Stimulated activated CD4-positive, alpha-beta T cell treated with anti-CD3 and anti-CD28 coated beads, Interleukin-2, amount 100 ng/mL, for 4 hours (primary cell): ENCODE data around the gene NDST3.
A peak's percentile ranks its signal among the peaks of the same experiment; 100 is the strongest.

Experiments
- DNase-seq: peaks from one replicate; pipeline ENCODE4 v3.0.0-alpha.2; 2020; ENCODE audit warnings: low read depth

The NDST3 gene

DNA sequence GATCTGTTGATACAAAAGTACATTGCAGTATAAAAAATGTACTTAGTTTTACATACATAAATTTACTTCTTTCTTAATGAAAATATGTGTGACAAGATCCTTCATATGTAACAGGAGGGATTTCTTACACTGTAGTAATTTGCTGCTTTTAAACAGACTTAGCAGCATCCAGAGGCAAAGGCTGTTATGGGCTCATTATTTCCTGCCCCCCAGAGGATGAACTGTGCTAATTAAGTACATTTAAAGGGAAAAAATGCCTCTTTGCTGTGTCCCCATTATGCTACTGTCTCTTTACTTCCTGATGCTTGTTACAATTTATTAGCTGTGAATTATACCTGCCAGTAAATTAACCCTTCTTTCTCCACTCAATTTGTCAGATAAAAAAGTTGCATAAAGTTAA, 47.1 kb downstream of the NDST3 start:
- DNase-seq = no peak

DNA sequence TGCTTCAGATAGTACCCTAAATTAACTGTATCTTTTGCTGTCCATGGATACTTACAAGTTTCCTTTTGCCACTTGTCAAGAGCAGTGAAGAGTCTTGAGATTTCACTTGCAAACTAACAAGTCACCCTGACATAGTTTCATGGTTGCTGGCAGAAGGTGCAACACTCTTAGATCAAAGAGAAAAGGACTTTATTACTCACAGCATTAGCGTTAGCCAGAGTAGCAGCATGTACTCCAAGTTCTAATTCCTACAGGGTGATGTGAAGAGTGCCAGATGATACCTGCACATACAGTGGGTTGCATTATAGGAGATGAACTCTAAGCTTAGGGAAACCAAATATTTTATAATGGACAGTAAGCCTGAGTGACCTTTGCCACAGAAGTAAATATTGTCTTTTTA, 47.9 kb downstream of the NDST3 start:
- DNase-seq = no peak

DNA sequence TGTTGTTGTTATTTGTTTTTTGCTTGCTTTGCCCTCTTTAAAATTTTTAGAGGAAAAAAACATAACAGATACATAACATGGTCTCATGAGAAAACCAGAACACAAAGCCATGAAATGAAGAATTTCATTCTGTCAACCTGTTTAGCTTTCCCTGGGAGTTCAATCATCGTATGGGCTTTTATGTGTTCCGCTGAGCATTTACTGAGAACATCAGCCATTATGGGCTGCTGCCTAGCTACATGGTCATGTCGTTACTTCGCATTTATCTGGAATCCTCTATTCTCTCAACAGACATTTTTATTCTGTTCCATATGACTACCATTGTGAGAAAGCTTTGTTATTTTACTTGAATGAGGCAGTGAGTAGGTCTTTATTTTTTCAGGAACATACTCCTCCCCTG, 51.4 kb downstream of the NDST3 start:
- no peak for DNase-seq

DNA sequence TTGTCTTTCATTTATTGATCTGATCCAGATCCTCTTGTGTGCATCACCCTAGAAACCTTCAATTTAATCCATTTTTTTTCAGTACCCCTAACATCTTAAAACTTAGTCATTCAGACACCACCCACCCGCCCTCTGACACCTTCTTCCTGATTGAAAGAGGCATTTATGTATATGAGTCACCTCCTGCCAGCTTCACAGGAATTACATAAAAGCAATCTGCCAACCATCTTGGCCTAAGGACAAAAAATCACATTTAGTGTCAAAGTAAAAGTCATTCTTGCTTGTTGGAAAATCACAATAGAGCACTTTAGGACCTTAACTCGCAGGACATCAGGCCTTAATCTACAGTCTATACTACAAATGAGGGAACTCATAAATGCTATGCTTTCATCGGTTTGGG, 52.1 kb downstream of the NDST3 start:
- DNase-seq = peak; percentile 6

DNA sequence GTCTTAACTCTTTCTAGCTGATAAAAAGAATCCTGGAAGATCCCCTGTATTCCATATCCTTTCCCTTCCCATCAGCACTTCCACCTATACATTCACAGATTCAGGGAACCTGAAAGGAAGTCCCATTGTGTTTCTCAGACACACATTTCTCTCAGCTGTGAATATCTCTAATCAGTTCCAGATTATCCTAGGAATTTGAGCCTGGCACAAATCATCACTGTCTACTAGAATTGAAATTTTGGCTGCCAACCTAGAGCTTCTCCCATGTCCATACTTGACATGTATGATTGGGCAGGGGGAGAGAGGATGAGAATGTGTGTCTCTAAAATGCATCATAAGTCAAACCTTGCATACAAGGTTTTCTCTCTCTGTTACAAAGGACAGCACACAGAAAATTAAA, 53.1 kb downstream of the NDST3 start:
- DNase-seq = no peak

DNA sequence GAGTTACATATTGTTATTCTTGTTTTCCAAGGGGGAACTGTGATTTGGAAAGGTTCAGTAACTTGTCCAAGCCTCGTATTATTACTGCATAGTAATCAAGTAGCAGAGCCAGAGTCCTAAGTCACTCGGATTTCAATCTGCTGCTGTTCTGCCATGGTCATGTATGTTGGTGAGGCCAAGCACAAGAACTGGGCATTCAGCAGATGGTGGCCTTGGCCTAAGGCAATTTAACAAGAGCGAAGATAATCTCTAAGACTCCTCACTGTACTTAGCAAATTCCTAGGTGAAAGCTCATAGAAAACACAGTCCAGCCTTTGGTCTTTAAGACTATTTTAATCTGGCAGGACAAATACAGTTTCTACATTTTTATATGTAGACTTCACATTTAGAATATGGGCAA, 64.8 kb downstream of the NDST3 start:
- no peak for DNase-seq

DNA sequence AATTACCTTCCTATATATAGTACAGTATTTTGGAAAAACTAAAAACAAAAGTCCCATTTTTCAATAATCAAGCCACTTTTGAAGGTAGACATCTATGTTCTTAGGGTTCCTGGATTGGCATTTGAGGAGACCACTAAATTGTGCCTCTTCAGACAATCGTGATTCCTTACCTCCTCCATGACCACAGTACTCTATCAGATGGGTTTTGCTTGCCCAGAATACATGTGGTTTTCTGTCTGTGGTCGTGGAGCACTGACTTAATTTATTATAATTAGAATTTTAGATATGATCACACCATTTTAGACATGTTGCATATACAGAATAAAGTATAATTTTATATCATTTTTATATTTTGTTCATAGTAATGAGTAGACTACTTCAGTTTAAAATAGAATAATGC, 67.9 kb downstream of the NDST3 start:
- DNase-seq = no peak

DNA sequence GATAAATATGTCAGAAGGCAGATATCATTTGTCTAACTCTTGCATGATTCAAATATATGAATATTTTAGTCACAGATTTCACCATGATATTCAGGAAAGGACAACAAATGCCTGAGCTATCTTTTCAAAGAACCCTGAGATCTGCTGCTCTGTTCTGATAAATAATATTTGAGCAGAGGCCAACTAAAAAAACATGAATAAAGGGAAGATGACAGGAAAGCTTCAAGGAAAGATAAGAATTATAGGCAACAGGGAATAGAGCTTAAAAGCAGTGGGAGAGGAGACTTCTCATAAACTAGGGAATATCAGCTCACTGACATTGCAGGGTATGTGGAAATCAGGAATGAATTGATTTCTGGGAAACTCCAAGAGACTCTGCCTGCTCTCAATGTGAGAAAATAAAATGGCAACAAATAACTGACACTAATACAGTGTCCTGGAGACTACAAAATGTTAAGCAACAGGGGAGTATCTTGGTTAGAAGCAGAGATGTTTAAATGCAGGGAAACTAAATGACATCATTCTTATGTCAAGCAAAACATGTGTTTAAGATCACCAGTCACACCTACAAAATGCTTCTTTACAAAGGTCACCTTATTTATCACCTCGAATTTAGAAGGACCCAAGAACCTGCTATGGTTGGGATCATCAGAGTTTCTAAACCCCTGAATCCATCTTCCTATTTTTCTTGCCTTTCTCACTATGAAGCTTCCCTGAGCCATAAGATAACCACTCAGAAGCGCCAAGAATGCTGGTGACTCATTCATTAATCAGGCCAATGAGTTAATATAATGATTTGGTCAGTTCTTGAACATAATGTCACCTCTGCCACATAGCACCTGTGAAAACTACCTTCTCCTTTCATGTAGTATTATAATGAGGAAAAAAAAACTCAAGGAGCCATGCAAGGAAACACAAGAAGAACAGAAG, 78.1 kb downstream of the NDST3 start:
- DNase-seq = no peak

DNA sequence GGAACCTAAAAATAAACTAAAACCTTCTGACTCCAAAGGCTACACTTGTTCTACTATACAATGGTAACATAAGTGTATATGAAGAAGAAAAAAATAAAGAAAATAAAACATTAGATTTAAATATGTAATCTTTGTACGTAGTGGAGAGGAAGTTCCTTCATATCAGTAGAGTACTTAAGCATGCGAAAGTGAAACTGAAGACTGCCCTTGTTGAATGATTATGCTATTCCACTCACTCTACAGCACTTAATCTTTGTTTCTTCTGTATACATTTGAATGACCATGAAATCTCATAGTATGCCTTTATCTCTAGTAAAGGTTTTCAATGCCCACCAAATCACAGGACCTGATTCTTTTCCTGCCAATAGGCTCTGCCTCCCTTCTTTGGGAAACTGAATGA, 78.9 kb downstream of the NDST3 start:
- no peak for DNase-seq

DNA sequence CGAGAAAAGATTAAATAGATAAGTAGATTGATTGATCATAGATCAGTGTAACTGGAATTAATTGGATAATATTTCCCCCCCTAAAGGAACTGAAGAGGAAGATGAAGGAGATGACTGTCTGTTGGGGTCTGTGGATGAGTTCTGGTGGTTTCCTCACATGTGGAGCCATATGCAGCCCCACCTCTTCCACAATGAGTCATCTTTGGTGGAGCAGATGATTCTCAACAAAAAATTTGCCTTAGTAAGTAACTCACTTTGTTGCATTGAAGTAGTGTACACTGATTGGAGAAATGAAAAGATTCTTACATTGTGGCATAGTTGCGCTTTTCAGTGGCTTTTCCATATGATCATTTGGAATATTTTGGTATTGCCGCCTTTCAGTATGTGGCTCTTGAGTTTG, 80.4 kb downstream of the NDST3 start:
- DNase-seq = no peak

DNA sequence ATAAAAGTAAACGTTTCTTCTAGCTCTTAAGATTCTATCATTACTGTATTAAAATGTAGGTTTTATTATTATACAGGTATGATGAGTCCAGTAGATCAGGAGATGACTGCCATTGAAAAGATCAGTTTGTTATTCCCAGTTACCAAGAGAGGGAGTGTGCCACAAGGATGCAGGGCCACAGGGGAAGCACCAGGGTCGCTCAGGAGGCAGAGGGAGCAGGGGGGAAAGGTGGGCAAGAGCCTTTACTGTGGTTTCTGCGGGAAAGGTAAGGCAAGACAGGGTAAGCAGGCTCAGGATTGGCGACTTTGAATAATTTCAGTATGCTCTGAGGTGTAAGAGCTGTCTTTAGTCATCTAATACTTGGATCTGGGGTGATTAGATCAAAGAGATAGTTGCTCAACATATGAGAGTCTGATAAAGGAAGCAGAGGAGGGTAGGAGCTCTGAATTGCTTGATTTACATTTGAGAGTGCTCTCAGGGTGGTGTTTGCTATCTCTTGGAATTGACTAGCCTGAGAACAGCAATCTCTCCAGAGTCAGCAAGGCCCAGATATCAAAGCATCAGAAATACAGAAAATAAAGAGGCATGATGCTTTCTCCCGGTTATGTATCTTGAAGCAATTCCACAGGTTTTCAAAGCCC, 86.0 kb downstream of the NDST3 start:
- no peak for DNase-seq

DNA sequence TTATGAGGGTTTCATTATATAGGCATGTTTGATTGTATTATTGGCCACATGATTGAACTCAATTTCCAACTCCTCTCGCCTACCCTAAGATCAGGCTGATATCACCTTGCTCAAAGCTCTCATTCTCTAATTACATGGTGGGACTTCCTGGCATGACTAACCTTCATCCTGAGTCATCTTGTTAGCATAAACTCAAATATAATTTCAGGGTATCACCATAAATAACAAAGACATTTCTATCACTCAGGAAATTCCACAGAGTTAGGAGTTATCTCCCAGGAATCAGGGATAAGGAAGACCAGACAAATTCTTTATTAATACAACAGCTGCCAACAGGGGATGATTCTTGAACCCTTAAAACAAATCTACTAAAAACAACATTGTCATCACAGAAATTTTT, 90.7 kb downstream of the NDST3 start:
- no peak for DNase-seq

DNA sequence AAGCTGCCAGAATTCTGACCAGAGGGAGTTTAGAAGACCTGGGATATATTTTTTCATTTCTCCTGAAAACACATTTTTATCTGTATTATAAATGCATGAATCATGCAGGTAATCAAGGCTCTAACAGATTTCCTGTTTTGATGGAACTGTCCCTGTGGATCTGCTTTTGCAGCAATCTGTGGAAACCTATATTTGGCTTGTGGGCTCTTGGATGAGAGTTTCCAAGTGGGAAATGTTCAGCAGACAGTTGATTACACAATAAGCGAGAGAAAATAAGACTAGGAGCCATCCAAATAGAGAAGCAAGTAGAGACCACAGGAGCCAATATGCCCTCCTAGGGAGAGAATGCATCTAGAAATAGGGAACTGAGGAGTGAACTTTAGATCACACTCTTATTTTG, 105.0 kb downstream of the NDST3 start:
- DNase-seq = no peak

DNA sequence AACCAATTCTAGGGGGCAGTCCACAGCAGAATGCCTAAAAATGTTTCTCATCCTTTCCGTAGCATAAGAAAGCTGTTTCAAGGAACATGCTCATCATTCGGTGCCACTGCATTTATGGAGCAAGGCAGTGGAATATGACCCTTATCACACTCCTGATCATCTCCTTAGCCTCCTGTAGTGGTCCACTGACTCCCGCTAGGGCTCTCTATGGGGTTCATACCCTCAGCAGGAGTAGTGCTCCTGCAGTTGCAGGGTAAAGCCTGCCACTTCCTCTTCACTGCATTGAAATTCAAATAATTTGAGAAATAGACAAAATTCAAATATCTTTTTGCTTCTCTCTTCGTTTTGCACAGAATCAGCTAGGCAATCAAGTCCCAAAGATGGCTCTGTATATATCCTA, 107.0 kb downstream of the NDST3 start:
- DNase-seq = no peak

DNA sequence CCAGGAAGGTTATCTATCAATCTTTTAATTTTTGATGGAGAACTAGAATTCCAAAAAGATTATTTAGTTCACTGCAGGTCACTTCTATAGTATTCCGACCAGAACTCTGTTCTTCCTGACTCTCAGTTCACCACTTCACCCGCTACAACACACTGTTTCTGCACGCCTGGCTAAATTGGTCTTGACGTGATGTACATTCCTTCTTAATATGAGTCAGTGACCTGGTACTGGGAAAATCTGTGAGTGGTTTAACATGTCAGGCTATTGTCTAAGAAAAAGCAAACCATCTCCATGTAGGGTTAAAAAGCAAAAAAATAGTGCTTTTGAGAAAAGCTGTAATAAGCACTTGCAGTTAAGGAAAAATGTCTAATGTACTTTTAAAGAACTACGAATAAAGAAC, 120.4 kb downstream of the NDST3 start:
- DNase-seq = no peak

DNA sequence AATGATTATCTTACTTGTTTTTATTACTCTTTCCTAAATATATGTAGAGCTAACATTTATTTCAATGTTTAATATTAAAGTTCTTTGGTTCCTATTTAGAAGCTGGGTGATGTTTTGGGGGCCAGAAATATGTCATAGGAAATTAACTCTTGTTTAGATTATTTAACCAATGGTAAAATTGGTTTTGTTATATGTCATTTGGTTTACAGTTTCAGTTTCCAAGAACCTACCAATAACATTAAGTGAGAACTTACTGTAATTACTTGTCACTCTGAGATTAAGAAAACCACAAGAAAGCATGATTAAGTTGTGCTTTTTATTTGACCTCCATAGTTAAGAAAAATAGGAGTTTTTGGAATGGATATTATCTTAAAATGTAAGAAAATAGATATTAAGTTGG, 121.2 kb downstream of the NDST3 start:
- DNase-seq = no peak

DNA sequence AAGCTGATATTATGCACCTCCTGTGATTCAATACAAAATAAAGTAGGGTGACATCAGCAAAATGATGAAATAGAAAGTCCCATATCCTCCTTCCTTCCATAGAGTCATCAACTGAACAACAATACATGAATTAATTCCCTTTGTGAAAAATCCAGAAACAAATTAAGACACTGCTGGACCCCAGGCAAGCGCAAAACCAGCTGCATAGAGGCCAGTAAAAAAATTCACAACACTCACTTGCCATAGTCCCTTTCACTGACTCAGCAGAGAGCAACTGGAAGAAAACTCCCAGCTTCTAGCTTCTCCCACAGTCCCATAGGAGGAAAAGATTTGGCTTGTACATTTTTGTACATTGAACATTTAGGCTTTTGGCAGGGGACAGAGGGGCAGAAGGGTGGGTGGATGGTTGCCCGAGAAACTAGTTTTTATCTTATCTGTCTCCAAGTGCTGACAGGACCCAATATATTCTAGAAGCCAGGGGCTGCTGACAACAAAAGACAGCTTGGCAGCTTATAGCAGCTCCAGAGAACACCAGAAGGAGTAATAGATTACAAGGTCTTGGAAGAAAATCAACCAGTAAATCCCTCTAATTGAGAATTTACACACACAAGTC, 124.6 kb downstream of the NDST3 start:
- no peak for DNase-seq

DNA sequence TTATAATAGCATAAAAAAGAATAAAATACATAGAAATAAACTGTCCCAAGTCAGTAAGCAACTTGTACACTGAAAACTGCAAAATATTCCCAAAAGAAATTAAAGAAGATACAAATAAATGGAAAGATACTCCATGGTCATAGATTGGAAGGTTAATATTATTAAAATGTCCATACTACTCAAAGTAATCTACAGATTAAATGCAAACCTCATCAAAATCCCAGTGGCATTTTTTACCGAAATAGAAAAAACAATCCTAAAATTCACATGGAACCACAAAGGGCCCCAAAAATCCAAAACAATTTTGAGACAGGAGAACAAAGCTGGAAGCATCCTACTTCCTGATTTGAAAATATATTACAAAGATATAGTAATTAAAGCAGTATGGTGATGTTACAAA, 133.0 kb downstream of the NDST3 start:
- DNase-seq = no peak

DNA sequence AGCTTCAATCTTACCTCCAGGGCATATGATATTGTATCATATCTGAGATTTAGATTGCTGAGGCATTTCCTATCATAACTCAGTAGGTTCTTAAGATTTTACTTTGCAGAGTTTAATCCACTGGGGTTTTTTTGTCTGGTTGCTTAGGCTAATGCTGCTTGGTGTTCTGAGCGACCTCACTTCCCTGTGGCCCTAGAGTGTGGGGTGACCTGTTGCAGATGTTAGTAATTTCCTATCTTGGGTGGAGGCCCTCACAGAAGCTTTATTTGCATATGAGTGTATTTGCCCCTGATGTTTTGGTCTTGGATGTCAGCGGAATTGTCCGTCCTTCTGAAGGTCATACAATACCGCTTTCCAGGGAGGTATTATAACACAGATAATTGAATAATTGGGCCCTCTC, 137.1 kb downstream of the NDST3 start:
- DNase-seq = no peak

DNA sequence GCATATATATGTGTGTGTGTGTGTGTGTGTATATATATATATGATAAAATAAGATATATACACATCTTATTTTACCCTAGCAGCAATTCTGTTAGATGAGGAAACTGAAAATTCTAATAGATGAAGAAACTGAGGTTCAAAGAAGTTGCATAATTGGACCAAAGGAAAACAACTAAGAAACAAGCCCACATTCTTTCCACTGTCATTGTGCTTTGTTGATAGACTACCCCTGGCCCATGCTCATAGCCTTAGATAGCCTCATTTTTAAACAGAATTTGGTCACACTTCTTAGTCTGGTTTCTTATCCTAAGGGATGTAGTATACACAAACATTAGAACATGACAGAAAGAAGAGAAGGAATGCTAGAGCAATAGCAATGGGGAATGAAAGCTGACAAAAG, 138.8 kb downstream of the NDST3 start:
- no peak for DNase-seq

DNA sequence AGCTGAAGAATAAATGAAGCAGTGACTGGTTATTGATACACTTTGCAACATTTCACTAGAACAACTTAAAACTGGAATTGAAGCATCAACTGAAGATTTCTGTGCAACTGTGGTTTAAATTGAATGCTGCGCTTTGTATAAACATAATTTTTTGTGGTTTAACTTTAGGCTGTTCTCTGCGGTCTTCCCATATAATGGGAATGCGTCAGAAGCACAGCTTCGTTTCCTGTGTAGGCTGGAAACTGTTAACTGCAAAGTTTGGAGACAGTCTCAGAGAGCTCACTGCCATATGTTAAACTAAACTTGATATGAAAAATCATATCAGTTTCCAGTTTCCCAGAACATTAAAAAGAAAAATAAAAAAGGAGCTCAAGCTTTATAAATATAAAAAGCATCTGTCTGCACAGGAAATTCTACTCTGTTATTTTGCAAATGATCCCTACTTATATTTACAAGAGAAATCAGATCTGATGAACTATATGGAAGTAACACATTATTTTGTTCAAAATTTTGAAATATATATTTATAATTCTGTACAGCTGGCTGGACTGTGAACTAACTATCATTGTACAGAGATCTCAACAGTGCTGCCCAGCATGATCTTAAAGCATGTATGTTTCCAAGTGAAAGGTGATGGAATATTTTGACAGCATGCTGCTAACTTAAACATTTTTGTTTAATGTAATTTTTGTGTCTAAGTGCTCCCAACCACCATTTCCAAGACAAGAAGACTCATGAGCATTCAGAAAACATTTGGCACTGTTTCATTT, 139.9 kb downstream of the NDST3 start:
- DNase-seq = no peak

DNA sequence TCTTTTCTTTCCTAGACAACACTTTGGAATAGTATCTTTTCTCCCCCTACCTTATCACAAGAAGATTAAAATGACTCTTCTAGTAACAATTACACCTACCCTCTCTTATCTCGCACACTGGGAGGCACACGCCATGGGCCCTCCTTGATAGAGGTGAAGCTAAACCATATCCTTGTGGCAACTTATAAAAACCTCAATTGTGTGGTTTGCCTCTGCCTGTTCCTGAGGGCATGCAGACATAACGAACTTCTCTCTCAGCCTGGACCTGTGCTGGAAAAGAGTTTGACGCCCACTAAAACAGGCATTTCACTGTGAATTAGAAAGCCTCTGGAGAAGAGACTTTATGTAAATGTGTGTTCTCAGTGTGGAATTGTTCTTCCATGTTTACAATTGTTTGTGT, 141.2 kb downstream of the NDST3 start:
- no peak for DNase-seq

DNA sequence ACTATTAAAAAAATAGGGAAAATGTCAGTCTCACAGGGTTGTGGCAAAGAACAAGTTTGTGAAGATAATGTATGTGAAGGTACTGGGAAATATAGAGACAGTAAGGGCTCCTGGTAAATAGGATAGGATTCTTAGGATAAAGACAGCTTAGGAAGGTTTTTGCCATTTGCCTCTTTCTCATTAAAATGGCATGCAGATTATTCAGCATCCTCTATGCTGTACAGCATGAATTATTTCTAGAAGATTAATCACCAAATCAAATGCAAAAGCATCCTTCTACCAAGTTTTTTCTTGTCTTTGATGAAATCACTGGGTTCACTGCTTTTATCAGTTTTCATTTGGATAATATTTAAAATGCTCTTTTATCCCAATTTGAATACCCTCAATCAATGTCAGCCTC, 142.8 kb downstream of the NDST3 start:
- DNase-seq = no peak
